ENCODE data around the gene HDHD5.

GRCh38 chr22:17152971-17153370 lies 6.1 kb downstream of the HDHD5 start:
- TF ChIP-seq, protein P1, sequence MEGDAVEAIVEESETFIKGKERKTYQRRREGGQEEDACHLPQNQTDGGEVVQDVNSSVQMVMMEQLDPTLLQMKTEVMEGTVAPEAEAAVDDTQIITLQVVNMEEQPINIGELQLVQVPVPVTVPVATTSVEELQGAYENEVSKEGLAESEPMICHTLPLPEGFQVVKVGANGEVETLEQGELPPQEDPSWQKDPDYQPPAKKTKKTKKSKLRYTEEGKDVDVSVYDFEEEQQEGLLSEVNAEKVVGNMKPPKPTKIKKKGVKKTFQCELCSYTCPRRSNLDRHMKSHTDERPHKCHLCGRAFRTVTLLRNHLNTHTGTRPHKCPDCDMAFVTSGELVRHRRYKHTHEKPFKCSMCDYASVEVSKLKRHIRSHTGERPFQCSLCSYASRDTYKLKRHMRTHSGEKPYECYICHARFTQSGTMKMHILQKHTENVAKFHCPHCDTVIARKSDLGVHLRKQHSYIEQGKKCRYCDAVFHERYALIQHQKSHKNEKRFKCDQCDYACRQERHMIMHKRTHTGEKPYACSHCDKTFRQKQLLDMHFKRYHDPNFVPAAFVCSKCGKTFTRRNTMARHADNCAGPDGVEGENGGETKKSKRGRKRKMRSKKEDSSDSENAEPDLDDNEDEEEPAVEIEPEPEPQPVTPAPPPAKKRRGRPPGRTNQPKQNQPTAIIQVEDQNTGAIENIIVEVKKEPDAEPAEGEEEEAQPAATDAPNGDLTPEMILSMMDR (IDR thresholded peaks at IDR 0.05) = no peak
- TF ChIP-seq POLR2A (IDR thresholded peaks at IDR 0.05) = no peak

All from uterus (tissue), 2 donors.